ENCODE measurements around the gene MARCKSL1. TPM values are rescaled to one million over a fixed set of nuclear protein-coding genes. Genes with fewer than 3 reads are reported as not detected.

The MARCKSL1 gene
- total and polyA plus RNA-seq, 2 of the 8 experiments (the other 6 are each of a cell fraction or from before 2014, with no cell fraction given), result 536 to 558 TPM

DNA sequence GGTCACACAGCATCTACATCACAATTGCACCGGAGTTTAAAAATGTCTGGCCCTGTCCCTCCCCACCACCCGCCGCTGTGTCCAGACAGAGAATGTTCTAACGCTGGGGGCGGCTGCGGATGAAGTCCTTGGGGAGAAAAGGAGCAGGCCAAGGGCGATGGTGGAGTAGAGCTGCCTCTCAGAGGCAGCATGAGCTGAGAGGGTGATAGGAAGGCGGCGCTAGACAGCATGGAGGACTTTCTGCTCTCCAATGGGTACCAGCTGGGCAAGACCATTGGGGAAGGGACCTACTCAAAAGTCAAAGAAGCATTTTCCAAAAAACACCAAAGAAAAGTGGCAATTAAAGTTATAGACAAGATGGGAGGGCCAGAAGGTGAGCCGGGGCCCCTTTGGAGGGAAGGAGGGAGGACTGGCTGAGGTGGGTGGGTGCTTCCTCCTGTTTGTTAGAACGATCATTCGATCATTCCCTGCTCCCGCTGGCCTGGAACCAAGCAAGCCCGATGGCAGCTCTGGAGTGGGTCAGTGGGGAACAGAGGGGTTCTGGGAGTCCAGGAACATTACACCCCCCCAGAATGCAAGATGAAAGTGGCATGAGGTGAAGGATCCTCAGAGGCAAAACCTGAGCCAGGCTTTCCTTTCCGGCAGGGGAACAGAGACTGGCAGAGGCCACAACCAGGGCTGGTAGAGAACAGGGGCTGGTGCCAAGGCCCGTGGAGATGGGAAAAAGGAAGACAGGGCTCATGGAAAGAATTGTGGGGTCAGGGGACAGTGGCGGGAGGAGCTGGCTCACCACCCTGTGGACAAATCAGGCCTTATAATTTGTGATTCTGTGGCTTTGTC is 26.7 kb upstream of the MARCKSL1 start, which contains the start of the genes FAM229A and TSSK3:
FAM229A (minus strand) TSS at position 12 of the 840 bp plus-strand sequence. CDS start 394 bp downstream, outside the sequence.
TSSK3 (plus strand) TSS at position 66 of the 840 bp plus-strand sequence; CDS start at position 229, 163 bp downstream.
- H2BK15ac ChIP-seq (ENCODE audit: low read length), result no peak within 1 kb of the TSS
- H4K20me1 ChIP-seq (replicated peaks in 1 of 2; ENCODE audit: control insufficient read depth in 1 of 2, insufficient read depth in 2 of 2, low read length in 2 of 2), result peaks cover 0 to 6% of the 10 kb centered on the region in 2 experiments
- H3K79me1 ChIP-seq (ENCODE audit: low read depth, low read length), result no peaks in the 10 kb centered on the region
- H2BK5ac ChIP-seq (ENCODE audit: low read depth, low read length), result no peak within 1 kb of the TSS
- H3K36me3 ChIP-seq (ENCODE audit: control insufficient read depth in 2 of 4, insufficient read depth in 4 of 4, low read length in 3 of 4), result peaks cover 5 to 31% (median 16%) of the 10 kb centered on the region in 4 experiments; a peak in 7 of 8 replicates
- H2BK20ac ChIP-seq (ENCODE audit: low read length), result no peak within 1 kb of the TSS
- peak within 1 kb of the TSS; percentile 11 to 53 (median 26) for H3K4me3 ChIP-seq (ENCODE audit: extremely low read depth in 1 of 4, insufficient read depth in 2 of 4, low read depth in 3 of 4, low read length in 4 of 4)
- H3K79me2 ChIP-seq (ENCODE audit: control insufficient read depth in 1 of 2, insufficient read depth in 2 of 2, low read length in 2 of 2), result no peaks in the 10 kb centered on the region
- no peak within 1 kb of the TSS for H2BK12ac ChIP-seq (ENCODE audit: low read depth, low read length)
- no peak within 1 kb of the TSS for H3K14ac ChIP-seq (ENCODE audit: insufficient read length)
- peak within 1 kb of the TSS; percentile 79 for H4K8ac ChIP-seq (ENCODE audit: extremely low read depth, insufficient read depth, low read length)
- H3K27me3 ChIP-seq (replicated peaks in 1 of 4; ENCODE audit: control insufficient read depth in 3 of 4, extremely low read depth in 1 of 4, insufficient read depth in 3 of 4, low read length in 3 of 4), result peaks cover 3 to 20% (median 14%) of the 10 kb centered on the region in 4 experiments
- peaks cover 9% of the 10 kb centered on the region; the same call in 1 of the 2 replicates for H3K23me2 ChIP-seq (ENCODE audit: low read depth, low read length)
- no peak within 1 kb of the TSS for H3K56ac ChIP-seq (replicated peaks; ENCODE audit: insufficient read length, low read depth, low read length)
- no peak within 1 kb of the TSS for H4K5ac ChIP-seq (ENCODE audit: insufficient read length, low read depth, low read length)
- peak within 1 kb of the TSS; percentile 49 to 68; a peak in 3 of 4 replicates for H3K4me2 ChIP-seq (ENCODE audit: insufficient read depth in 1 of 2, low read depth in 2 of 2, low read length in 2 of 2)
- H3K9me3 ChIP-seq (ENCODE audit: insufficient read depth in 2 of 2, low read depth in 1 of 2, low read length in 1 of 2), result no peaks in the 10 kb centered on the region; a peak in 1 of 4 replicates
- no peak within 1 kb of the TSS for H2BK120ac ChIP-seq (replicated peaks; ENCODE audit: low read depth, low read length)
- no peak for DNase-seq (ENCODE audit: low read depth in 1 of 2, low spot score in 2 of 2)
- ChIA-PET POLR2A (ENCODE audit: partially characterized antibody) (interaction anchor here (1.0 to 6.8 kb wide), 11 partner anchors 9 to 167 kb away, joined by 3 to 68 read pairs (median 5); partner anchors contain the start of genes BSDC1 and MARCKSL1), CTCF (ENCODE audit: partially characterized antibody) (interaction anchor here (1.3 to 1.9 kb wide), 4 partner anchors 9 to 157 kb away, joined by 3 to 6 read pairs (median 4); partner anchors contain the start of gene IQCC)
- H3K4me1 ChIP-seq (replicated peaks in 1 of 4; ENCODE audit: control insufficient read depth in 3 of 4, insufficient read depth in 4 of 4, low read length in 3 of 4), result peaks cover 0 to 3% (median 1%) of the 10 kb centered on the region in 4 experiments; a peak in 4 of 7 replicates
- no peak within 1 kb of the TSS for H4K91ac ChIP-seq (replicated peaks; ENCODE audit: insufficient read length, low read length)
- peak within 1 kb of the TSS; percentile 48 for H3K18ac ChIP-seq (ENCODE audit: extremely low read depth, low read length)
- no peak within 1 kb of the TSS for H2AFZ ChIP-seq (ENCODE audit: low read length)
- H3K27ac ChIP-seq (ENCODE audit: low read depth, low read length), result no peak within 1 kb of the TSS
- no peak for FAIRE-seq
- H3K9ac ChIP-seq (replicated peaks in 1 of 4; ENCODE audit: extremely low read depth in 1 of 4, low read depth in 3 of 4, low read length in 3 of 4), result peak within 1 kb of the TSS in 3 of 4 experiments; percentile 19 to 51 (median 20); a peak in 4 of 7 replicates
- 64% methylated on average over 17 of the region's 17 CpGs; no CpG with 5 or more reads in 1 of the 2 experiments for WGBS, 2 experiments (ENCODE audit: extremely low coverage in 1 of 2, insufficient coverage in 1 of 2, insufficient read length in 1 of 2, insufficient replicate concordance in 2 of 2, low coverage in 1 of 2, low lambda C conversion rate in 2 of 2, missing lambda C conversion rate in 1 of 2)
- H3K23ac ChIP-seq (ENCODE audit: insufficient read length), result no peak within 1 kb of the TSS
- H3K4ac ChIP-seq (replicated peaks; ENCODE audit: insufficient read length, low read depth, low read length), result no peak within 1 kb of the TSS
- no peak within 1 kb of the TSS for H2AK5ac ChIP-seq (ENCODE audit: low read depth, low read length)
- TF ChIP-seq CHD2 (IDR thresholded peaks at IDR 0.05; ENCODE audit: low read length) (no peak), SRF (IDR thresholded peaks at IDR 0.05; ENCODE audit: low read depth, low read length) (no peak), BCL11A (IDR thresholded peaks at IDR 0.05; ENCODE audit: low read depth in 2 of 2, low read length in 2 of 2) (no peak), CEBPB (IDR thresholded peaks at IDR 0.05; ENCODE audit: low read depth, low read length) (no peak), HDAC6 (IDR thresholded peaks at IDR 0.05; ENCODE audit: low read depth, low read length) (no peak), RNF2 (IDR thresholded peaks at IDR 0.05; ENCODE audit: borderline replicate concordance, low read depth, low read length, missing control alignments, poor library complexity, severe bottlenecking) (no peak), BACH1 (IDR thresholded peaks at IDR 0.05; ENCODE audit: low read length) (no peak), POLR2A (IDR thresholded peaks at IDR 0.05; ENCODE audit: control extremely low read depth in 1 of 2, low read depth in 2 of 2, low read length in 2 of 2) (no peak), FOSL1 (IDR thresholded peaks at IDR 0.05; ENCODE audit: insufficient read depth, low read depth, low read length) (no peak), CBX8 (IDR thresholded peaks at IDR 0.05; ENCODE audit: borderline replicate concordance, low read depth, low read length) (no peak), EGR1 (IDR thresholded peaks at IDR 0.05; ENCODE audit: borderline replicate concordance, low read depth, low read length) (no peak), SIRT6 (IDR thresholded peaks at IDR 0.05; ENCODE audit: low read length) (no peak), MAFK (IDR thresholded peaks at IDR 0.05; ENCODE audit: low read depth, low read length) (no peak)

Measured in H1 (cell line).